ENCODE data around the gene GRB10. TPM values are rescaled to one million over a fixed set of nuclear protein-coding genes. Genes with fewer than 3 reads are reported as not detected.
A peak's percentile ranks its signal among the peaks of the same experiment; 100 is the strongest.

The GRB10 gene
- total RNA-seq, 4 donors from 2014 or later: 54.0 to 69.1 (median 61.6) TPM

DNA sequence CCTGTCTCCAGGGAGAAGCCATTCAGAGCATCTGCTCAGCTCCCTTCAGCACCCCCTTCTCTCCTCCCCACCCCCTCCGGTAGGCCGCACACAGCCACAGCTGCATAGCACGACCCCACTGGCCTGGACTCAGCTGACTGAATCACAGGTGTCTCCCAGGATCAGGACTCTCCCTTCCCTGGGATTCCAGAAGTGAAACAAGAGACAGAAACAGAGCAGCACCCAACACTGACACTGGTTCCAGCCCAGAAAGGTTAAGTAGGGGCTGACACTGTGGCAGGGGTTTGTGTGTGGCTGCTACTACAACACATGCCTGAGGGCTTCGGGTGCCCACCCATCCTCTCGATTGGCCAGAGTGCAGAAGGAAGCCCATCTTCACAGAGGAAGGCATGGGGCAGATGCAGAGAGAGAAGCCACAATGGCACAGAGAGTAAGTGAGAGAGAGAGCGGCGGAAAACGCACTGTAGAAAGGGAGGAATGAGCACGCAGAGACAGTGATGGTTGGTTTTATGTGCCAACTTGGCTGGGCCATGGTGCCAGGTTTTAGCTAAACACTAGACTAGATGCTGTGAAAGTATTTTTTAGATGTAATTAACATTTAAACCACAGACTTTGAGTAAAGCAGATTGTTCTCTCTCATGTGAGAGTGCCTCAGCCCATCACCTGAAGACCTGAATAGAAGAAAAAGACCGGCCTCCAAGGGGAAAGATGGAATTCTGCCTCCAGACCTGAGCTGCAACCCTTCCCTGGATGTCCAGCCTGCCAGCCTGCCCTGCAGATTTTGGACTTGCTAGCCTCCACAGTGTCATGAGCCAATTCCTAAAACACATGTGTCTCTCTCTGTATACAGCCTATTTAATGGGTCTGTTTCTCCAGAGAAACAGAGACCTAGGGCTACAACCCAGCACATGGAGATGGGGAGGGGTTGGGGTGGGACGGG is 107.5 kb downstream of the GRB10 start:
- peak overlapping the region in 2 of 4 donors; percentile 13 to 44 for H3K27ac ChIP-seq (replicated peaks in 1 of 4)
- no peaks in the 10 kb centered on the region for H3K27me3 ChIP-seq
- intact Hi-C loops (cut with DNase I): loop anchor here (5.0 kb wide), 1 partner anchor 78 kb away; no protein-coding TSS in a partner anchor
- H3K9me3 ChIP-seq: no peaks in the 10 kb centered on the region
- WGBS: 69% methylated on average over 11 of the region's 11 CpGs
- H3K4me3 ChIP-seq: no peak overlapping the region
- DNase-seq (ENCODE audit: extremely low spot score): no peak
- H3K36me3 ChIP-seq: peaks cover 0 to 36% (median 26%) of the 10 kb centered on the region in 4 donors
- TF ChIP-seq POLR2A (IDR thresholded peaks at IDR 0.05; ENCODE audit: low read depth): no peak
- TF ChIP-seq EP300 (IDR thresholded peaks at IDR 0.05): no peak
- TF ChIP-seq, protein P1, sequence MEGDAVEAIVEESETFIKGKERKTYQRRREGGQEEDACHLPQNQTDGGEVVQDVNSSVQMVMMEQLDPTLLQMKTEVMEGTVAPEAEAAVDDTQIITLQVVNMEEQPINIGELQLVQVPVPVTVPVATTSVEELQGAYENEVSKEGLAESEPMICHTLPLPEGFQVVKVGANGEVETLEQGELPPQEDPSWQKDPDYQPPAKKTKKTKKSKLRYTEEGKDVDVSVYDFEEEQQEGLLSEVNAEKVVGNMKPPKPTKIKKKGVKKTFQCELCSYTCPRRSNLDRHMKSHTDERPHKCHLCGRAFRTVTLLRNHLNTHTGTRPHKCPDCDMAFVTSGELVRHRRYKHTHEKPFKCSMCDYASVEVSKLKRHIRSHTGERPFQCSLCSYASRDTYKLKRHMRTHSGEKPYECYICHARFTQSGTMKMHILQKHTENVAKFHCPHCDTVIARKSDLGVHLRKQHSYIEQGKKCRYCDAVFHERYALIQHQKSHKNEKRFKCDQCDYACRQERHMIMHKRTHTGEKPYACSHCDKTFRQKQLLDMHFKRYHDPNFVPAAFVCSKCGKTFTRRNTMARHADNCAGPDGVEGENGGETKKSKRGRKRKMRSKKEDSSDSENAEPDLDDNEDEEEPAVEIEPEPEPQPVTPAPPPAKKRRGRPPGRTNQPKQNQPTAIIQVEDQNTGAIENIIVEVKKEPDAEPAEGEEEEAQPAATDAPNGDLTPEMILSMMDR (IDR thresholded peaks at IDR 0.05): no peak
- TF ChIP-seq POLR2AphosphoS5 (IDR thresholded peaks at IDR 0.05): no peak
- peaks cover 46 to 59% (median 54%) of the 10 kb centered on the region in 4 donors for H3K4me1 ChIP-seq

DNA sequence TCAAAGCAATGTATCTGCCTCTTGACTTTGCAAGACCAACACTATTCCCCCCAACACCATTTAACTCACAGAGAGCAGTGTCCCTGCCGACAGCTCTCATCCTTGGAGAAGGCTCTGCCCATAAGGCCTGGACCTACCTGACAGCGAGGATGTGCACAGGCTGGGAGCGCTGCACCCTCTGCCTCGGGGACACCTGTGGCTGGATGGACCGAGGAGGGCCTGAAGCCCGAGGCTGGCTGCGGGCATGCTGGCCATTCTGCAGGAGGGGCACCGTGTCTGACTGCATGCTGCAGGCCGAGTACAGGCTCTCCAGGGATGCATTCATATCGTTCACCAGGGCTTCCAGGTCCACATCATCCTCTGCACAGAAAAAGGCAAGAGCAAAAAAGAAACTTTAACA is 108.4 kb downstream of the GRB10 start:
- TF ChIP-seq POLR2A (IDR thresholded peaks at IDR 0.05; ENCODE audit: low read depth): no peak
- TF ChIP-seq, protein P1 (IDR thresholded peaks at IDR 0.05): no peak
- no peak for TF ChIP-seq POLR2AphosphoS5 (IDR thresholded peaks at IDR 0.05)
- TF ChIP-seq EP300 (IDR thresholded peaks at IDR 0.05): no peak
- H3K4me1 ChIP-seq: peaks cover 38 to 55% (median 47%) of the 10 kb centered on the region in 4 donors
- H3K36me3 ChIP-seq: peaks cover 0 to 45% (median 29%) of the 10 kb centered on the region in 4 donors
- no peak for DNase-seq (ENCODE audit: extremely low spot score)
- no peak overlapping the region for H3K4me3 ChIP-seq
- 99% methylated on average over 8 of the region's 10 CpGs for WGBS
- no peak overlapping the region for H3K27ac ChIP-seq (replicated peaks in 1 of 4)
- no peaks in the 10 kb centered on the region for H3K27me3 ChIP-seq
- intact Hi-C loops (cut with DNase I): no loop called here
- no peaks in the 10 kb centered on the region for H3K9me3 ChIP-seq

DNA sequence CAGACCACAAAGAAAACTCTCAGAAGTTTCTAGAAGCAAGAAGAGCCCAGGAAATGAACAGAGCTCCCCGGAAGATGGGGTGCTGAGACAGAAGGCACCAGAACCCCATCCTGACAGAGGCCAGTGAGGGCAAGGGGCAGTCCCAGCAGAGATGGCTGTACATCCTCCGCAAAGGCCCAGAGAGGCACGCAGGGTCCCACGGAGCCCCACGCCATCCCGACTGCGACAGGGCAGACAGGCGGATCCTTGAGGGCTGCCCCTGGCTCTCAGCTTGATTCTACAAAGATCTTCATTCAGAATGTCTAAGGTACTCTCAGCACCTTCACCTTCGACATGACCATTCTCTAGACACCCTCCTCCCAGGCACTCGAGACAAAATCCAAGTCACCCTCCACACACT is 109.6 kb downstream of the GRB10 start:
- Histone ChIP-seq H3K27ac (replicated peaks in 1 of 4) (no peak overlapping the region), H3K27me3 (no peaks in the 10 kb centered on the region), H3K4me1 (peaks cover 40 to 50% (median 45%) of the 10 kb centered on the region in 4 donors), H3K9me3 (no peaks in the 10 kb centered on the region), H3K36me3 (peaks cover 0 to 49% (median 31%) of the 10 kb centered on the region in 4 donors), H3K4me3 (no peak overlapping the region)
- intact Hi-C loops (cut with DNase I): no loop called here
- DNase-seq (ENCODE audit: extremely low spot score): no peak
- 93% methylated on average over 10 of the region's 10 CpGs for WGBS
- TF ChIP-seq POLR2A (IDR thresholded peaks at IDR 0.05; ENCODE audit: low read depth) (no peak), POLR2AphosphoS5 (IDR thresholded peaks at IDR 0.05) (no peak), EP300 (IDR thresholded peaks at IDR 0.05) (no peak)
- TF ChIP-seq, protein P1 (IDR thresholded peaks at IDR 0.05): no peak

DNA sequence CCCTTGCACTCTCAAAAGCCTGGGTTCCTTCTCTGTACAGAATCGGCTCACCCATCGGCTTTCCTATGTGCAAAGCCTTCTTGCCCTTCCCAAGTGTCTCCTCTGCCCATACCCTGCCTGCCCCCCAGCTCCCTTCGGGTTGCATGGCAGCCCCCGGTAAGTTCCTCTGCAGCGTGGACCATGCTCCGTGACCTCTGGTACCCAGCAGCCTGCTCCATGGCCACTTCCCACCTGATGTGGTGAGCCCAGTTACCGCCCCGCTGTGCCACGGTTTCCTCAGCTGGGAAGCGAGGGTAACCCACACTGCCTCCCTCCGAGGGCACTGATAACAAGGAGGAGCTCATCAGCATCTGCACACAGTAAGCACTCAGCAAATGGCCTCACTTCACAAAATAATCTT is 110.7 kb downstream of the GRB10 start:
- Histone ChIP-seq H3K27ac (replicated peaks in 1 of 4) (no peak overlapping the region), H3K9me3 (no peaks in the 10 kb centered on the region), H3K4me3 (no peak overlapping the region), H3K4me1 (peaks cover 41 to 50% (median 45%) of the 10 kb centered on the region in 4 donors), H3K27me3 (no peaks in the 10 kb centered on the region), H3K36me3 (peaks cover 0 to 49% (median 31%) of the 10 kb centered on the region in 4 donors)
- TF ChIP-seq EP300 (IDR thresholded peaks at IDR 0.05): no peak
- no peak for TF ChIP-seq POLR2A (IDR thresholded peaks at IDR 0.05; ENCODE audit: low read depth)
- TF ChIP-seq, protein P1 (IDR thresholded peaks at IDR 0.05): no peak
- no peak for TF ChIP-seq POLR2AphosphoS5 (IDR thresholded peaks at IDR 0.05)
- DNase-seq (ENCODE audit: extremely low spot score): no peak
- WGBS: 94% methylated on average over 11 of the region's 11 CpGs
- intact Hi-C loops (cut with DNase I): no loop called here
